Breast epithelium (tissue), 4 donors: ENCODE results near the gene NRP1. TPM values are rescaled to one million over a fixed set of nuclear protein-coding genes. Genes with fewer than 3 reads are reported as not detected.

ENCODE experiments used
- DNase-seq, 2 donors: peaks; one replicate each; pipeline ENCODE4 v3.0.0-alpha.2; 2019; ENCODE audit warnings: low spot score in 2 of 2
- H3K27ac ChIP-seq, 2 donors: fragments of 200-600 bp; sonication (generic) in 1 of 2; one replicate each; pipeline ENCODE4 v1.5.1; 2016 to 2019; ENCODE audit warnings: mild to moderate bottlenecking in 1 of 2
- H3K27me3 ChIP-seq, 2 donors: fragments of 200-600 bp; sonication (generic) in 1 of 2; one replicate each; pipeline versions ENCODE4 v1.5.1 to v1.6.0; 2017 to 2019; ENCODE audit warnings: control low read depth in 1 of 2, mild to moderate bottlenecking in 1 of 2
- H3K36me3 ChIP-seq: fragments of 200-600 bp; one replicate; pipeline ENCODE4 v1.5.1; 2019
- H3K4me1 ChIP-seq, 2 donors: fragments of 200-600 bp; sonication (generic); one replicate each; pipeline ENCODE4 v1.5.1; 2016 to 2019; ENCODE audit warnings: control low read depth in 1 of 2
- H3K4me3 ChIP-seq, 3 donors: fragments of 200-600 bp; sonication (generic); 1 replicate in 2 of 3; 2 replicates in 1 of 3; pipeline ENCODE4 v1.5.1; 2016 to 2019; ENCODE audit warnings: mild to moderate bottlenecking in 3 of 3, moderate library complexity in 2 of 3
- H3K9me3 ChIP-seq, 2 donors: fragments of 200-600 bp; sonication (generic) in 1 of 2; one replicate each; pipeline ENCODE4 v1.5.1; 2016 to 2019; ENCODE audit warnings: control low read depth in 1 of 2
- CTCF ChIP-seq, 3 donors: fragments of 450-650 bp; IDR thresholded peaks; one replicate each; pipeline ENCODE4 v1.5.1; 2016 to 2017; ENCODE audit warnings: antibody characterized with exemption in 3 of 3, mild to moderate bottlenecking in 3 of 3, moderate library complexity in 3 of 3
- POLR2A ChIP-seq: fragments of 450-650 bp; IDR thresholded peaks from one replicate; pipeline ENCODE4 v1.6.1; 2016; ENCODE audit warnings: antibody characterized with exemption, mild to moderate bottlenecking, moderate library complexity
- POLR2AphosphoS5 ChIP-seq, 3 donors: sonication (generic); formaldehyde crosslinking; IDR thresholded peaks; one replicate each; pipeline ENCODE4 v1.6.1; 2017; ENCODE audit warnings: antibody characterized with exemption in 3 of 3
- intact Hi-C: fragments of 100-400 bp; cut with DNase I; formaldehyde crosslinking; loops from one replicate; pipeline ENCODE4 v1.15.1; 2023; ENCODE audit warnings: low total_unique reads
- total RNA-seq, 3 donors: library from RNA; depleted of rRNA; stranded (reverse); fragments of >200 nt; gene quantifications; one replicate each; pipeline ENCODE4 v1.1.0, GENCODE V29; 2016

The NRP1 gene
- total RNA-seq, 3 donors from 2014 or later, result 50.8 to 76.0 (median 74.7) TPM

- Histone ChIP-seq H3K36me3 (no peaks in the 10 kb centered on the region), H3K4me1 (no peaks in the 10 kb centered on the region), H3K4me3 (no peak overlapping the region), H3K9me3 (no peaks in the 10 kb centered on the region), H3K27me3 (no peaks in the 10 kb centered on the region), H3K27ac (no peak overlapping the region)
- no peak for TF ChIP-seq POLR2A
- TF ChIP-seq CTCF (IDR thresholded peaks at IDR 0.05), result no peak
- no peak for TF ChIP-seq POLR2AphosphoS5 (IDR thresholded peaks at IDR 0.05)
- intact Hi-C loops, result no loop called here
- DNase-seq, result no peak
Measured at GRCh38 chr10:33180390-33180789, 154.1 kb downstream of the NRP1 start.

GRCh38 chr10:33179067-33179466, 155.4 kb downstream of the NRP1 start:
- H3K27ac ChIP-seq, result no peak overlapping the region
- H3K27me3 ChIP-seq, result no peaks in the 10 kb centered on the region
- no peaks in the 10 kb centered on the region for H3K4me1 ChIP-seq
- DNase-seq, result no peak
- no peaks in the 10 kb centered on the region for H3K36me3 ChIP-seq
- H3K9me3 ChIP-seq, result no peaks in the 10 kb centered on the region
- H3K4me3 ChIP-seq, result no peak overlapping the region
- intact Hi-C loops, result no loop called here
- TF ChIP-seq CTCF (IDR thresholded peaks at IDR 0.05) (no peak), POLR2AphosphoS5 (IDR thresholded peaks at IDR 0.05) (no peak), POLR2A (no peak)

- no peaks in the 10 kb centered on the region for H3K4me1 ChIP-seq
- H3K27me3 ChIP-seq, result no peaks in the 10 kb centered on the region
- no peaks in the 10 kb centered on the region for H3K9me3 ChIP-seq
- H3K27ac ChIP-seq, result no peak overlapping the region
- no peaks in the 10 kb centered on the region for H3K36me3 ChIP-seq
- TF ChIP-seq CTCF (IDR thresholded peaks at IDR 0.05) (no peak), POLR2AphosphoS5 (IDR thresholded peaks at IDR 0.05) (no peak), POLR2A (no peak)
- intact Hi-C loops, result no loop called here
- no peak for DNase-seq
- no peak overlapping the region for H3K4me3 ChIP-seq
Measured at GRCh38 chr10:33178026-33178755, 156.3 kb downstream of the NRP1 start.

- Histone ChIP-seq H3K36me3 (no peaks in the 10 kb centered on the region), H3K4me1 (no peaks in the 10 kb centered on the region), H3K27ac (no peak overlapping the region), H3K4me3 (no peak overlapping the region), H3K9me3 (no peaks in the 10 kb centered on the region), H3K27me3 (no peaks in the 10 kb centered on the region)
- intact Hi-C loops, result no loop called here
- TF ChIP-seq POLR2A (no peak), POLR2AphosphoS5 (IDR thresholded peaks at IDR 0.05) (no peak), CTCF (IDR thresholded peaks at IDR 0.05) (no peak)
- no peak for DNase-seq
Measured at GRCh38 chr10:33176688-33177087, 157.8 kb downstream of the NRP1 start.

GRCh38 chr10:33174674-33175434, 159.6 kb downstream of the NRP1 start:
- no peak for DNase-seq
- Histone ChIP-seq H3K4me1 (no peaks in the 10 kb centered on the region), H3K36me3 (no peaks in the 10 kb centered on the region), H3K27ac (no peak overlapping the region), H3K9me3 (no peaks in the 10 kb centered on the region), H3K27me3 (no peaks in the 10 kb centered on the region), H3K4me3 (no peak overlapping the region)
- TF ChIP-seq POLR2AphosphoS5 (IDR thresholded peaks at IDR 0.05) (no peak), POLR2A (no peak), CTCF (IDR thresholded peaks at IDR 0.05) (no peak)
- intact Hi-C loops, result no loop called here
